ENCODE data around the gene PKDCC. TPM values are rescaled to one million over a fixed set of nuclear protein-coding genes. Genes with fewer than 3 reads are reported as not detected.

PKDCC gene
- total and polyA plus RNA-seq, 2 donors (not counting 1 experiment from before 2014, with no cell fraction given): 0.20 to 0.82 TPM

DNA sequence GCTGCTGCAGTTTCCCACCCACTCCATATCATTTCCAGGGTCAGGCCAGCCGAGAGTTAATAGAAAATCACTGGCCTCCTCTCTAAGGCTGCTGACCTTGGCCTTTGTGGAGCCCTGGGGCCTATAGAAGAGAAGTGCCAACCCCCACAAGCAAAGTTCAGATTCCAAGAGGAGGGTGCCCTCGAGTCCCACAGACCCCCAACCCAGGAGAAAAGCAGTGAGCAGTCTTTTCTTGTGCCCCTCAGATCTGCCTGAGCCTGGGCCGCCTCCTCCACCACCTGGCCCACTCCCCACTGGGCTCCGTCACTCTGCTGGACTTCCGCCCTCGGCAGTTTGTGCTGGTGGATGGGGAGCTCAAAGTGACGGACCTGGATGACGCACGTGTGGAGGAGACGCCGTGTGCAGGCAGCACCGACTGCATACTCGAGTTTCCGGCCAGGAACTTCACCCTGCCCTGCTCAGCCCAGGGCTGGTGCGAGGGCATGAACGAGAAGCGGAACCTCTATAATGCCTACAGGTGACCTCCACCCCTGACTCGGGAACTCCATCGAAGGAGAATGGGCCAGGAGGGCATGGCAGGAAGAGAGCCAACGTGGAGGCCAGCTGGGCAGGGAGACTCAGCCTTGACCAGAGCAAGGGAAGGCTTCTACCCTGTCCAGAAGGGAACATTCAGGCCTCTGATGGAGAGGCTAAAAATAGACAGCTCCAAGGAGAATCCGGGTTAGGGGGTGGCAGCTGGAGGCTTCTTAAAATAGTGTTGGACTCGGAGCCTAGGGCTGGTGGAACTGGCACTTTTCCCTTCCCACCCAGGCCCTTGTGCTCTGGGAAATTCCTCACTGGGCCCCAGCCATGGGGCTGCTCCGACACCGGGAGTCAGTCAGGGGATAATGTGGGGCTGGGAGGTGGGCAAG lies 6.2 kb downstream of the PKDCC start:
- no peak overlapping the region for H3K4me3 ChIP-seq (ENCODE audit: control extremely low read depth in 1 of 5, extremely low read depth in 1 of 5, insufficient read depth in 1 of 5, low read depth in 2 of 5, low read length in 4 of 5)
- no peaks in the 10 kb centered on the region for H4K20me1 ChIP-seq (ENCODE audit: control insufficient read depth, insufficient read depth, low read length, poor library complexity, severe bottlenecking)
- Mint-ChIP-seq H3K27me3 (peaks cover 32% of the 10 kb centered on the region), H3K9me3 (ENCODE audit: insufficient read depth) (no peaks in the 10 kb centered on the region), H3K27ac (no peak overlapping the region), H3K4me1 (no peaks in the 10 kb centered on the region), H3K4me3 (no peak overlapping the region)
- DNase-seq: no peak
- no peaks in the 10 kb centered on the region for H3K36me3 ChIP-seq (replicated peaks in 1 of 2; ENCODE audit: control extremely low read depth in 1 of 2, control insufficient read depth in 1 of 2, extremely low read depth in 1 of 2, insufficient read depth in 2 of 2, low read length in 1 of 2)
- H3K4me1 ChIP-seq (ENCODE audit: control insufficient read depth in 2 of 2, insufficient read depth in 2 of 2, low read length in 2 of 2): no peaks in the 10 kb centered on the region
- ChIA-PET CTCF (no interaction called here), POLR2A (no interaction called here)
- no peak overlapping the region for H3K27ac ChIP-seq (ENCODE audit: low read length in 2 of 2)
- no peak for ATAC-seq (ENCODE audit: low read depth)
- H3K79me2 ChIP-seq (ENCODE audit: control insufficient read depth, insufficient read depth, low read length): no peaks in the 10 kb centered on the region
- no peak overlapping the region for H3K4me2 ChIP-seq (replicated peaks; ENCODE audit: low read depth, low read length, poor library complexity, severe bottlenecking)
- H2AFZ ChIP-seq (ENCODE audit: insufficient read depth, low read depth, low read length, poor library complexity, severe bottlenecking): no peak overlapping the region
- TF ChIP-seq EZH2 (IDR thresholded peaks at IDR 0.05; ENCODE audit: borderline replicate concordance, insufficient read depth, low read depth, low read length, poor library complexity, severe bottlenecking): no peak
- intact Hi-C loops (cut with micrococcal nuclease): no loop called here
- WGBS (ENCODE audit: insufficient coverage): 91% methylated on average over 21 of the region's 24 CpGs
- no peak overlapping the region for H3K9ac ChIP-seq (ENCODE audit: low read length)
- no peaks in the 10 kb centered on the region for H3K9me3 ChIP-seq (ENCODE audit: control extremely low read depth in 1 of 3, control insufficient read depth in 2 of 3, insufficient read depth in 1 of 3, low read length in 2 of 3)
- H3K27me3 ChIP-seq (replicated peaks in 1 of 4; ENCODE audit: control extremely low read depth in 1 of 4, control insufficient read depth in 3 of 4, insufficient read depth in 4 of 4, low read length in 3 of 4): peaks cover 0 to 15% (median 3%) of the 10 kb centered on the region in 4 experiments

DNA sequence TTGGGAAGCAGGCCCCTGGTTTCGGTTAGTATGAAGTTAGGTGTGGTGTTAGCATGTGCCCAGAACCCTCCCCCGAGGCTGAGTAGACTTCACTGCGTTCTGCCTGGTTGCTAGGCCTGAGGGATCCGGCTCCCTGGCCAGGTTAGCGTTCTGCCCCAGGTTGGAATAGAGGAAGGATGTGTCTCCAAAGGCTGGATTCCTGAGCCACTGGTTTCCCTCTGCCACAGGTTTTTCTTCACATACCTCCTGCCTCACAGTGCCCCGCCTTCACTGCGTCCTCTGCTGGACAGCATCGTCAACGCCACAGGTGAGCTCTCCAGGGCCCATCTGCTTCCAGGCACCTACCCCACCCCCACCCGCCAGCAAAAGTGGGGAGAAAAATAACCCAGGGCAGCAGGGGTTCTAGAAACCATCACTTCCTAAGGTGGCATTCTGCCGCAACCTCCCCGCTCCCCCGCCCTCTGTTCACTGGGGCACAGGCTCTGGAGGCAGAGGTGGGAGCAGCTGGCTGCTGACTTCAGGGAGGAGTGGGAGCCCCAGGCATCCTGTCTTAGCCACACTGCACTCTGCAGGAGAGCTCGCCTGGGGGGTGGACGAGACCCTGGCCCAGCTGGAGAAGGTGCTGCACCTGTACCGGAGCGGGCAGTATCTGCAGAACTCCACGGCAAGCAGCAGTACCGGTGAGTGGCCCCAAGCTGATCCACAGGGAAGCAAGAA lies 7.1 kb downstream of the PKDCC start:
- no peak overlapping the region for H3K4me3 Mint-ChIP-seq
- no peak overlapping the region for H3K27ac Mint-ChIP-seq
- intact Hi-C loops (cut with micrococcal nuclease): no loop called here
- H4K20me1 ChIP-seq (ENCODE audit: control insufficient read depth, insufficient read depth, low read length, poor library complexity, severe bottlenecking): no peaks in the 10 kb centered on the region
- no peaks in the 10 kb centered on the region for H3K4me1 ChIP-seq (ENCODE audit: control insufficient read depth in 2 of 2, insufficient read depth in 2 of 2, low read length in 2 of 2)
- H3K36me3 ChIP-seq (replicated peaks in 1 of 2; ENCODE audit: control extremely low read depth in 1 of 2, control insufficient read depth in 1 of 2, extremely low read depth in 1 of 2, insufficient read depth in 2 of 2, low read length in 1 of 2): no peaks in the 10 kb centered on the region
- TF ChIP-seq EZH2 (IDR thresholded peaks at IDR 0.05; ENCODE audit: borderline replicate concordance, insufficient read depth, low read depth, low read length, poor library complexity, severe bottlenecking): no peak
- TF ChIP-seq, protein P1, sequence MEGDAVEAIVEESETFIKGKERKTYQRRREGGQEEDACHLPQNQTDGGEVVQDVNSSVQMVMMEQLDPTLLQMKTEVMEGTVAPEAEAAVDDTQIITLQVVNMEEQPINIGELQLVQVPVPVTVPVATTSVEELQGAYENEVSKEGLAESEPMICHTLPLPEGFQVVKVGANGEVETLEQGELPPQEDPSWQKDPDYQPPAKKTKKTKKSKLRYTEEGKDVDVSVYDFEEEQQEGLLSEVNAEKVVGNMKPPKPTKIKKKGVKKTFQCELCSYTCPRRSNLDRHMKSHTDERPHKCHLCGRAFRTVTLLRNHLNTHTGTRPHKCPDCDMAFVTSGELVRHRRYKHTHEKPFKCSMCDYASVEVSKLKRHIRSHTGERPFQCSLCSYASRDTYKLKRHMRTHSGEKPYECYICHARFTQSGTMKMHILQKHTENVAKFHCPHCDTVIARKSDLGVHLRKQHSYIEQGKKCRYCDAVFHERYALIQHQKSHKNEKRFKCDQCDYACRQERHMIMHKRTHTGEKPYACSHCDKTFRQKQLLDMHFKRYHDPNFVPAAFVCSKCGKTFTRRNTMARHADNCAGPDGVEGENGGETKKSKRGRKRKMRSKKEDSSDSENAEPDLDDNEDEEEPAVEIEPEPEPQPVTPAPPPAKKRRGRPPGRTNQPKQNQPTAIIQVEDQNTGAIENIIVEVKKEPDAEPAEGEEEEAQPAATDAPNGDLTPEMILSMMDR (IDR thresholded peaks at IDR 0.05): no peak
- H3K4me3 ChIP-seq (ENCODE audit: control extremely low read depth in 1 of 5, extremely low read depth in 1 of 5, insufficient read depth in 1 of 5, low read depth in 2 of 5, low read length in 4 of 5): no peak overlapping the region
- ChIA-PET CTCF (no interaction called here), POLR2A (no interaction called here)
- no peaks in the 10 kb centered on the region for H3K9me3 ChIP-seq (ENCODE audit: control extremely low read depth in 1 of 3, control insufficient read depth in 2 of 3, insufficient read depth in 1 of 3, low read length in 2 of 3)
- ATAC-seq (ENCODE audit: low read depth) (no peak), DNase-seq (no peak)
- 90% methylated on average over 17 of the region's 19 CpGs for WGBS (ENCODE audit: insufficient coverage)
- no peak overlapping the region for H3K4me2 ChIP-seq (replicated peaks; ENCODE audit: low read depth, low read length, poor library complexity, severe bottlenecking)
- peaks cover 25% of the 10 kb centered on the region for H3K27me3 Mint-ChIP-seq
- H3K4me1 Mint-ChIP-seq: no peaks in the 10 kb centered on the region
- no peak overlapping the region for H3K9ac ChIP-seq (ENCODE audit: low read length)
- H2AFZ ChIP-seq (ENCODE audit: insufficient read depth, low read depth, low read length, poor library complexity, severe bottlenecking): no peak overlapping the region
- H3K9me3 Mint-ChIP-seq (ENCODE audit: insufficient read depth): no peaks in the 10 kb centered on the region
- H3K79me2 ChIP-seq (ENCODE audit: control insufficient read depth, insufficient read depth, low read length): no peaks in the 10 kb centered on the region
- H3K27me3 ChIP-seq (replicated peaks in 1 of 4; ENCODE audit: control extremely low read depth in 1 of 4, control insufficient read depth in 3 of 4, insufficient read depth in 4 of 4, low read length in 3 of 4): peaks cover 0 to 9% (median 0%) of the 10 kb centered on the region in 4 experiments
- no peak overlapping the region for H3K27ac ChIP-seq (ENCODE audit: low read length in 2 of 2)
